Endothelial cell (in vitro differentiated cells): Measurements from ENCODE around the gene PEX11A. TPM values are rescaled to one million over a fixed set of nuclear protein-coding genes. Genes with fewer than 3 reads are reported as not detected.

Experiments
- DNase-seq: peaks from one replicate; pipeline ENCODE4 v3.0.0; 2021; ENCODE audit warnings: low spot score
- H3K27ac Mint-ChIP-seq: one replicate; pipeline ENCODE4 v1.8.0; 2021; ENCODE audit warnings: mixed read lengths, inconsistent platforms; ENCODE audit not compliant: unreplicated experiment
- H3K27me3 Mint-ChIP-seq: one replicate; pipeline ENCODE4 v1.8.0; 2021; ENCODE audit warnings: mild to moderate bottlenecking, moderate library complexity, mixed read lengths, inconsistent platforms; ENCODE audit not compliant: unreplicated experiment
- H3K36me3 Mint-ChIP-seq: one replicate; pipeline ENCODE4 v1.8.0; 2021; ENCODE audit warnings: mild to moderate bottlenecking, low read depth, mixed read lengths, inconsistent platforms; ENCODE audit not compliant: unreplicated experiment
- H3K4me1 Mint-ChIP-seq: one replicate; pipeline ENCODE4 v1.8.0; 2021; ENCODE audit warnings: mild to moderate bottlenecking, mixed read lengths, inconsistent platforms; ENCODE audit not compliant: unreplicated experiment
- H3K4me3 Mint-ChIP-seq: one replicate; pipeline ENCODE4 v1.8.0; 2021; ENCODE audit warnings: mild to moderate bottlenecking, mixed read lengths, inconsistent platforms; ENCODE audit not compliant: unreplicated experiment
- H3K9me3 Mint-ChIP-seq: one replicate; pipeline ENCODE4 v1.8.0; 2021; ENCODE audit warnings: mixed read lengths, inconsistent platforms; ENCODE audit not compliant: unreplicated experiment
- CTCF ChIP-seq: fragments of 200-600 bp; sonication (generic); IDR thresholded peaks from one replicate; pipeline ENCODE4 v1.5.0; 2021; ENCODE audit warnings: antibody characterized with exemption; ENCODE audit not compliant: unreplicated experiment
- long read RNA-seq: library from polyadenylated mRNA; unstranded; transcript quantifications from one replicate; pipeline ENCODE4 v2.0.0, GENCODE V29; 2020; ENCODE audit not compliant: unreplicated experiment
- total RNA-seq: library from RNA; stranded (reverse); fragmentation: NEBNext Ultra II Directional; extraction: Animal tissue kit (Norgen Biotek cat#: 25700); gene quantifications from one replicate; pipeline ENCODE4 v1.2.1, GENCODE V29; 2021; ENCODE audit not compliant: unreplicated experiment

The PEX11A gene
- 4.5 TPM for total RNA-seq
- long read RNA-seq, partial matches to known transcripts, result 0 of 5 reads
- long read RNA-seq, other reads (novel, unspliced or antisense), result 1 of 5 reads

GRCh38 chr15:89690276-89691218 lies at the start of gene PEX11A, which contains the start of gene WDR93:
Gene PEX11A, minus strand, starts transcription at chr15:89690754. Its CDS starts 122 bp downstream, at chr15:89690632.
Gene WDR93, plus strand, starts transcription at chr15:89690811. Its CDS starts 10,936 bp downstream, at chr15:89701747.
- H3K27ac Mint-ChIP-seq, result peak within 1 kb of the TSS; percentile 80
- peaks cover 7% of the 10 kb centered on the region for H3K27me3 Mint-ChIP-seq
- H3K4me3 Mint-ChIP-seq, result peak within 1 kb of the TSS; percentile 89
- no peaks in the 10 kb centered on the region for H3K9me3 Mint-ChIP-seq
- DNase-seq, result peak; percentile 67
- peaks cover 3% of the 10 kb centered on the region for H3K4me1 Mint-ChIP-seq
- no peak for TF ChIP-seq CTCF
- no peaks in the 10 kb centered on the region for H3K36me3 Mint-ChIP-seq

GRCh38 chr15:89740137-89740536 lies 49.6 kb upstream of the PEX11A start:
- Mint-ChIP-seq H3K36me3 (no peaks in the 10 kb centered on the region), H3K4me1 (peaks cover 5% of the 10 kb centered on the region), H3K4me3 (no peak overlapping the region), H3K27ac (no peak overlapping the region), H3K27me3 (peaks cover 1% of the 10 kb centered on the region), H3K9me3 (no peaks in the 10 kb centered on the region)
- DNase-seq, result peak; percentile 69
- TF ChIP-seq CTCF, result peak; percentile 93

- no peak overlapping the region for H3K4me3 Mint-ChIP-seq
Measured at GRCh38 chr15:89735773-89736172, 45.2 kb upstream of the PEX11A start.

GRCh38 chr15:89732451-89733172 lies 42.1 kb upstream of the PEX11A start:
- H3K27ac Mint-ChIP-seq, result no peak overlapping the region
- H3K4me1 Mint-ChIP-seq, result peaks cover 9% of the 10 kb centered on the region
- DNase-seq, result no peak
- no peak overlapping the region for H3K4me3 Mint-ChIP-seq
- H3K27me3 Mint-ChIP-seq, result peaks cover 3% of the 10 kb centered on the region
- no peaks in the 10 kb centered on the region for H3K9me3 Mint-ChIP-seq
- TF ChIP-seq CTCF, result no peak
- H3K36me3 Mint-ChIP-seq, result no peaks in the 10 kb centered on the region

More at GRCh38 chr15:89735773-89736172, 45.2 kb upstream of the PEX11A start:
- no peaks in the 10 kb centered on the region for H3K9me3 Mint-ChIP-seq
- no peak for TF ChIP-seq CTCF
- H3K36me3 Mint-ChIP-seq, result no peaks in the 10 kb centered on the region
- DNase-seq, result no peak
- H3K4me1 Mint-ChIP-seq, result peaks cover 5% of the 10 kb centered on the region
- no peak overlapping the region for H3K27ac Mint-ChIP-seq
- H3K27me3 Mint-ChIP-seq, result peaks cover 5% of the 10 kb centered on the region
